Dedifferentiated amniotic fluid mesenchymal stem cell (primary cell): ENCODE measurements around the gene ZNF487.

Source experiments
- DNase-seq: peaks from one replicate; pipeline ENCODE4 v3.0.0-alpha.2; 2016; ENCODE audit errors: extremely low spot score

ZNF487 gene

GRCh38 chr10:43524434-43525247 is 87.7 kb downstream of the ZNF487 start:
- no peak for DNase-seq
